GM12874 (cell line): ENCODE data around the gene ANO1.

Experiments used
- CTCF ChIP-seq: IDR thresholded peaks from 2 replicates; pipeline ENCODE4 v1.5.1; 2011; ENCODE audit warnings: low read depth, mild to moderate bottlenecking, control low read depth, low read length, moderate library complexity; ENCODE audit not compliant: insufficient read depth

Gene ANO1

DNA sequence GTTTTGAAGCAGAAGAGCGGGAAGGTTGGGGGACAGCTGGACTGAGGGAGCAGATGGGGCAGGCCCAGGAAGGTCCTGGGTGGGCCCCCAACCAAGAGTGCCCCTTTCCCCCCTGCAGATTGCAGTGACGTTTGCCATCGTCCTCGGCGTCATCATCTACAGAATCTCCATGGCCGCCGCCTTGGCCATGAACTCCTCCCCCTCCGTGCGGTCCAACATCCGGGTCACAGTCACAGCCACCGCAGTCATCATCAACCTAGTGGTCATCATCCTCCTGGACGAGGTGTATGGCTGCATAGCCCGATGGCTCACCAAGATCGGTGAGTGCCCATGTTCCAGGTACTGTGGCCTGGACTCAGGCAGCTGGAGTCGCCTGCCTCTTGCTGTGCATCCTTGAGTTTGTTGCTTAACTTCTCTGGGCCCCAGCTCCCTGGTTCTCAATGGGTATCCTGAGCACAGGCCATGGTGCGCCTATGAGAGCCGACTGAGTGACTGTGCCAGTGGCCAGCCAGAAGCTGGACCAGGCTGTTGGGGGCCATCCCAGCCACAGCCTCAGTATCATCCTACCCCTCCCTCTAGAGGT lies 83.0 kb downstream of the ANO1 start:
- TF ChIP-seq CTCF: no peak

DNA sequence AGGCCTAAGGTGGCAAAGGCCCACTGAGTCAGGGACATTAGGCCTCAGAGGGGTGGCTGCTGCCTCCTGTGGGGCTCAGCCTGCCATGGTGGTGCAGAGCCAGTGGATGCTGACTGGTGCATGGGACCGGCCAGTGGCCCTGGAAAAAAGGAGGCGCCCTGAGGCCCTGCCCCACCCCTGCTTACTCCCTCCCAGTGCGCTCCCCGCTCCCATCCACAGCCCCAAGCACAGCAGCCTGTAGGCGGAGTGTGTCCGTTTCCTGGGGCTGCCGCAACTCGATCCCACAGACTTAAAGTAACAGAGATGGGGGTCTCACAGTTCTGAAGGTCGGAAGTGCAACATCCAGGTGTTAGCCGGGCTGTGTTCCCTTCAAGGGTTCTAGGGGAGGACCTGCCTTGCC lies 86.6 kb downstream of the ANO1 start:
- no peak for TF ChIP-seq CTCF

- no peak for TF ChIP-seq CTCF
Measured at GRCh38 chr11:70167120-70167519, 89.0 kb downstream of the ANO1 start.

GRCh38 chr11:70167723-70168404 lies 89.7 kb downstream of the ANO1 start:
- TF ChIP-seq CTCF: no peak

- no peak for TF ChIP-seq CTCF
Measured at GRCh38 chr11:70168405-70168754, 90.3 kb downstream of the ANO1 start.

- no peak for TF ChIP-seq CTCF
Measured at GRCh38 chr11:70169127-70169526, 91.0 kb downstream of the ANO1 start.

GRCh38 chr11:70169632-70170031 lies 91.5 kb downstream of the ANO1 start:
- no peak for TF ChIP-seq CTCF
